ENCODE results near the gene KIAA0825.

DNA sequence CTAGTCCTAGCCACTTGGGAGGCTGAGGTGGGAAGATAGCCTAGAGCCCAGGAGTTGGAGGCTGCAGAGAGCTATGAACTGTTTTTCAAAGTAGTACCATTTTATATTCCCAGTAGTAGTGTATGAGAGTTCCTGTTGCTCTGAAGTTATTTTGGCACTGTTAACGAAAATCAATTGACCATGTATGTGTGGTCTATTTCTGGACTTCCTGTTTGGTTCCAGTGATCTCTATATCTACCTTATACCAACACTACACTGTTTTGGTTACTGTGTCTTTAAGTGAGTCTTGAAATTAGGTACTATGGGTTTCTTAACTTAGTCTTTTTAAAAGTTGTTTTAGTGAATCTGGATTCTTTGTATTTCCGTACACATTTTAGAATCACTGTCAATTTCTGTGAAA lies 13.6 kb upstream of the KIAA0825 start:
- TF ChIP-seq, protein P1, sequence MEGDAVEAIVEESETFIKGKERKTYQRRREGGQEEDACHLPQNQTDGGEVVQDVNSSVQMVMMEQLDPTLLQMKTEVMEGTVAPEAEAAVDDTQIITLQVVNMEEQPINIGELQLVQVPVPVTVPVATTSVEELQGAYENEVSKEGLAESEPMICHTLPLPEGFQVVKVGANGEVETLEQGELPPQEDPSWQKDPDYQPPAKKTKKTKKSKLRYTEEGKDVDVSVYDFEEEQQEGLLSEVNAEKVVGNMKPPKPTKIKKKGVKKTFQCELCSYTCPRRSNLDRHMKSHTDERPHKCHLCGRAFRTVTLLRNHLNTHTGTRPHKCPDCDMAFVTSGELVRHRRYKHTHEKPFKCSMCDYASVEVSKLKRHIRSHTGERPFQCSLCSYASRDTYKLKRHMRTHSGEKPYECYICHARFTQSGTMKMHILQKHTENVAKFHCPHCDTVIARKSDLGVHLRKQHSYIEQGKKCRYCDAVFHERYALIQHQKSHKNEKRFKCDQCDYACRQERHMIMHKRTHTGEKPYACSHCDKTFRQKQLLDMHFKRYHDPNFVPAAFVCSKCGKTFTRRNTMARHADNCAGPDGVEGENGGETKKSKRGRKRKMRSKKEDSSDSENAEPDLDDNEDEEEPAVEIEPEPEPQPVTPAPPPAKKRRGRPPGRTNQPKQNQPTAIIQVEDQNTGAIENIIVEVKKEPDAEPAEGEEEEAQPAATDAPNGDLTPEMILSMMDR (IDR thresholded peaks at IDR 0.05), result no peak
- no peak for TF ChIP-seq POLR2A (IDR thresholded peaks at IDR 0.05)
